K562 (cell line): ENCODE data around the gene RASSF6. TPM values are rescaled to one million over a fixed set of nuclear protein-coding genes. Genes with fewer than 3 reads are reported as not detected.

Experiments used
- ATAC-seq: fragments of 200-7000 bp; cut with Tn5 transposase; 3 replicates; pipeline ENCODE4 v1.9.1; 2020; ENCODE audit warnings: moderate library complexity
- BruUV-seq: library from RNA; stranded (reverse); fragments of 400-500 nt; replicated peaks from 2 replicates; lab custom pipeline; 2021; lab: Mats Ljungman, UMichigan
- CTCF ChIA-PET: fragments of 300-600 bp; formaldehyde crosslinking; extraction: SDS; loops from one replicate; lab custom pipeline; 2021; ENCODE audit warnings: low intra/inter-chr PET ratio; lab: Yijun Ruan, JAX
- POLR2A ChIA-PET: fragments of 300-600, 350-650 bp; sonication (Branson Sonifier 250); formaldehyde crosslinking; extraction: SDS; loops from one replicate; lab custom pipeline; 2021; ENCODE audit warnings: antibody characterized with exemption, inconsistent platforms; lab: Yijun Ruan, JAX
- DNase-seq, 4 experiments: peaks; one replicate each; pipeline versions ENCODE4 v3.0.0 to v3.0.0-alpha.2; 2011 to 2018; ENCODE audit warnings: low spot score in 3 of 4, mixed read lengths in 3 of 4; ENCODE audit errors: extremely low read depth in 1 of 4
- FAIRE-seq: peaks from 2 replicates; lab custom pipeline; 2011; peaks lifted over from hg19 to GRCh38; lab: Jason Lieb, UNC
- H2AFZ ChIP-seq: 2 replicates; pipeline ENCODE4 v1.6.0; 2011; ENCODE audit warnings: low read depth, low read length, control low read depth, inconsistent platforms
- H3K27ac ChIP-seq: fragments of 200-600 bp; 3 replicates; pipeline ENCODE4 v1.8.0; 2011; ENCODE audit warnings: low read depth, mild to moderate bottlenecking, control low read depth, inconsistent platforms, low read length, moderate library complexity, mixed read lengths; ENCODE audit errors: extremely low read depth
- H3K27me3 ChIP-seq, 2 experiments: fragments of 300-600 bp in 1 of 2; 2 replicates in 1 of 2; 3 replicates in 1 of 2; pipeline versions ENCODE4 v1.6.0 to v1.8.0; 2011; ENCODE audit warnings: inconsistent platforms in 2 of 2, low read length in 2 of 2, mild to moderate bottlenecking in 1 of 2, mixed read lengths in 1 of 2, moderate library complexity in 1 of 2; ENCODE audit not compliant: control insufficient read depth in 2 of 2, insufficient read depth in 2 of 2
- H3K36me3 ChIP-seq: fragments of 300-600 bp; 3 replicates; pipeline ENCODE4 v1.8.0; 2011; ENCODE audit warnings: mild to moderate bottlenecking, low read length, inconsistent platforms; ENCODE audit not compliant: control insufficient read depth, insufficient read depth
- H3K4me1 ChIP-seq, 2 experiments: fragments of 200-600 bp in 1 of 2; replicated peaks in 1 of 2; 2 replicates in 1 of 2; 3 replicates in 1 of 2; pipeline versions ENCODE4 v1.5.1 to v1.8.0; 2011; ENCODE audit warnings: inconsistent platforms in 2 of 2, low read length in 2 of 2, mild to moderate bottlenecking in 1 of 2, mixed read lengths in 1 of 2, moderate library complexity in 1 of 2; ENCODE audit not compliant: control insufficient read depth in 2 of 2, insufficient read depth in 2 of 2
- H3K4me2 ChIP-seq: 2 replicates; pipeline ENCODE4 v1.6.1; 2011; ENCODE audit warnings: low read length, control low read depth, inconsistent platforms, mixed read lengths; ENCODE audit not compliant: insufficient read depth
- H3K4me3 ChIP-seq: fragments of 200-600 bp; sonication (generic), shearing (Covaris generic); 2 replicates; pipeline ENCODE4 v1.5.1; 2016; ENCODE audit warnings: control low read depth, inconsistent platforms
- H3K79me2 ChIP-seq: fragments of 200-600 bp; 3 replicates; pipeline ENCODE4 v1.8.0; 2011; ENCODE audit warnings: low read length, inconsistent platforms; ENCODE audit not compliant: control insufficient read depth, insufficient read depth
- H3K9ac ChIP-seq, 2 experiments: 2 replicates each; pipeline versions ENCODE4 v1.6.0 to v1.6.1; 2011; ENCODE audit warnings: low read depth in 2 of 2, low read length in 2 of 2, control low read depth in 1 of 2, inconsistent platforms in 1 of 2, mild to moderate bottlenecking in 1 of 2, mixed read lengths in 1 of 2; ENCODE audit not compliant: insufficient read depth in 1 of 2
- H3K9me1 ChIP-seq: one replicate; pipeline ENCODE4 v1.6.0; 2011; ENCODE audit warnings: inconsistent platforms, mild to moderate bottlenecking, low read length, moderate library complexity; ENCODE audit not compliant: control insufficient read depth, insufficient read depth
- H3K9me3 ChIP-seq: replicated peaks from 2 replicates; pipeline ENCODE4 v1.5.1; 2011; ENCODE audit warnings: low read depth, low read length, inconsistent platforms; ENCODE audit not compliant: control insufficient read depth, insufficient read depth
- H4K20me1 ChIP-seq: replicated peaks from 2 replicates; pipeline ENCODE4 v1.6.1; 2011; ENCODE audit warnings: low read length, inconsistent platforms, mixed read lengths; ENCODE audit not compliant: control insufficient read depth, insufficient read depth
- FOXK1 ChIP-seq: sonication (generic); formaldehyde crosslinking; IDR thresholded peaks from 2 replicates; pipeline ENCODE4 v1.8.0; 2022; ENCODE audit warnings: missing genetic modification reagents, mild to moderate bottlenecking, borderline replicate concordance
- FOXM1 ChIP-seq, 2 experiments: fragments of 450-650 bp in 1 of 2; sonication (generic) in 1 of 2; formaldehyde crosslinking in 1 of 2; IDR thresholded peaks; 2 replicates each; pipeline versions ENCODE4 v1.6.1 to v1.9.0; 2017 to 2022; ENCODE audit warnings: low read depth in 2 of 2, mild to moderate bottlenecking in 2 of 2, missing genetic modification reagents in 1 of 2, moderate library complexity in 1 of 2
- KHSRP ChIP-seq: fragments of 450-650 bp; IDR thresholded peaks from 2 replicates; pipeline ENCODE4 v1.6.1; 2017
- PRMT5 ChIP-seq: sonication (generic); formaldehyde crosslinking; IDR thresholded peaks from 2 replicates; pipeline ENCODE4 v1.5.0; 2020; ENCODE audit warnings: missing genetic modification reagents
- TBP ChIP-seq: optimal IDR thresholded peaks from 2 replicates; pipeline ENCODE3; 2011; ENCODE audit warnings: low read depth, low read length, improper control_type of control experiment
- TSC22D4 ChIP-seq: fragments of 450-650 bp; IDR thresholded peaks from 2 replicates; pipeline ENCODE4 v1.6.1; 2016; ENCODE audit warnings: missing genetic modification characterization, missing biosample characterization, control low read depth
- ZKSCAN1 ChIP-seq: fragments of 150-350 bp; IDR thresholded peaks from 2 replicates; pipeline ENCODE4 v1.6.1; 2016; ENCODE audit warnings: low read depth, low read length
- ZNF3 ChIP-seq: fragments of 250-450 bp; sonication (Bioruptor Pico); IDR thresholded peaks from 2 replicates; pipeline ENCODE4 v1.5.0; 2021; ENCODE audit warnings: mild to moderate bottlenecking, moderate library complexity
- ZNF511 ChIP-seq: sonication (generic); formaldehyde crosslinking; IDR thresholded peaks from 2 replicates; pipeline ENCODE4 v1.8.0; 2022; ENCODE audit warnings: mild to moderate bottlenecking, missing genetic modification reagents
- ZNF75A ChIP-seq: fragments of 450-650 bp; formaldehyde crosslinking; IDR thresholded peaks from 2 replicates; pipeline ENCODE4 v1.4.0; 2020; ENCODE audit warnings: mild to moderate bottlenecking
- in situ Hi-C: fragments of 300-500 bp; cut with MboI; formaldehyde crosslinking; loops from 4 replicates; pipeline ENCODE4 v1.15.0; 2018; ENCODE audit warnings: inconsistent platforms, mixed read lengths
- intact Hi-C: fragments of 100-400 bp; cut with micrococcal nuclease; formaldehyde crosslinking; loops from 2 replicates; pipeline ENCODE4 v1.14.2; 2022
- polyA plus RNA-seq, 8 experiments: library from polyadenylated mRNA; depleted of rRNA in 4 of 8; stranded (reverse) in 5 of 8; unstranded in 3 of 8; fragments of >200 nt; fragmentation: Nextera tagmentation in 2 of 8; fragmentation: Illumina TruSeq in 1 of 8; extraction: Ambion mirVana in 2 of 8; extraction: Trizol in 1 of 8; gene quantifications; 2 replicates each; pipeline versions ENCODE4 v1.2.1 to v1.2.3, GENCODE V29; 2011 to 2014; ENCODE audit warnings: inconsistent platforms in 1 of 8, missing spikeins in 1 of 8
- total RNA-seq, 7 experiments: library from RNA; depleted of rRNA in 6 of 7; stranded (reverse); fragments of >200 nt in 6 of 7; fragmentation: Illumina TruSeq in 2 of 7; extraction: Trizol in 2 of 7; gene quantifications; 2 replicates each; pipeline versions ENCODE4 v1.2.1 to v1.2.3, GENCODE V29; 2011 to 2021; ENCODE audit warnings: low replicate concordance in 1 of 7

The RASSF6 gene
- total and polyA plus RNA-seq, 9 of the 15 experiments (the other 6 are each of a cell fraction or from before 2014, with no cell fraction given): under 0.01 to 0.25 (median 0.06) TPM; not detected in 1

GRCh38 chr4:73607375-73608033, 12.7 kb downstream of the RASSF6 start:
- Histone ChIP-seq H3K36me3 (no peaks in the 10 kb centered on the region), H3K27me3 (peaks cover 0 to 4% of the 10 kb centered on the region in 2 experiments; a peak in 1 of 5 replicates), H3K9me3 (no peaks in the 10 kb centered on the region), H4K20me1 (no peaks in the 10 kb centered on the region), H3K9me1 (no peaks in the 10 kb centered on the region), H3K4me1 (no peaks in the 10 kb centered on the region), H2AFZ (no peak overlapping the region), H3K27ac (no peak overlapping the region), H3K4me2 (no peak overlapping the region), H3K4me3 (no peak overlapping the region), H3K9ac (no peak overlapping the region), H3K79me2 (no peaks in the 10 kb centered on the region)
- ChIA-PET POLR2A (no interaction called here), CTCF (no interaction called here)
- in situ Hi-C loops: no loop called here
- no peak for FAIRE-seq
- DNase-seq: no peak
- no TSS peak for BruUV-seq
- no peak for ATAC-seq
- TF ChIP-seq ZNF75A: no peak
- TF ChIP-seq TBP: no peak
- TF ChIP-seq KHSRP: no peak
- no peak for TF ChIP-seq ZNF511 (CRISPR knock-in tag)
- TF ChIP-seq ZKSCAN1: no peak
- TF ChIP-seq FOXK1: no peak
- TF ChIP-seq PRMT5 (CRISPR knock-in tag): no peak
- no peak for TF ChIP-seq FOXM1 (IDR thresholded peaks at IDR 0.05; ENCODE audit: low read depth)
- no peak for TF ChIP-seq FOXM1 (CRISPR knock-in tag; IDR thresholded peaks at IDR 0.05; ENCODE audit: low read depth)
- no peak for TF ChIP-seq TSC22D4 (tag)
- TF ChIP-seq ZNF3 (CRISPR knock-in tag): no peak
- intact Hi-C loops: no loop called here
